Activated effector memory CD4-positive, alpha-beta T cell treated with anti-CD3 and anti-CD28 coated beads, Interleukin-2, amount 50 U/mL, for 16 hours (primary cell): Measurements from ENCODE around the gene ZNF248.

Source experiments
- DNase-seq: peaks from one replicate; pipeline ENCODE4 v3.0.0-alpha.2; 2020

ZNF248 gene

GRCh38 chr10:37737336-37737735 lies 120.1 kb downstream of the ZNF248 start:
- DNase-seq, result no peak

GRCh38 chr10:37736120-37736519 lies 121.3 kb downstream of the ZNF248 start:
- DNase-seq, result no peak

GRCh38 chr10:37734971-37735370 lies 122.4 kb downstream of the ZNF248 start:
- no peak for DNase-seq
